ENCODE measurements around the gene RBFA.

DNA sequence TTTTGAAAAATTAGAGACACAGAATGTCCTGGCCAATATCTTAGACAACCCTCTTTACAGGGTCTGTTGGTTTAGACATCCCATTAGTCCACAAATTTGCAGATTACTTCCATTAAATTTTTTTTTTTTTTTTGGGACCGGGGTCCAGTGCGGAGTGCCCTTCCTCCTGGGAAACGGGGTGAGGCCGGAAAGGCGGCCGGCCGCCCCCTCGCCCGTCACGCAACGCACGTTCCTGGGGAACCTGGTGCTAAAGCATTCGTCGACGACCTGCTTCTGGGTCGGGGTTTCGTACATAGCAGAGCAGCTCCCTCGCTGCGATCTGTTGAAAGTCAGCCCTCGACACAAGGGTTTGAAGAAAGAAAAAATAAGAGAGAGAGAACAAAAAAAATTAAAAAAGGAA lies 21.5 kb upstream of the RBFA start:
- no peak for TF ChIP-seq POLR2AphosphoS5 (IDR thresholded peaks at IDR 0.05)
- TF ChIP-seq, protein P1, sequence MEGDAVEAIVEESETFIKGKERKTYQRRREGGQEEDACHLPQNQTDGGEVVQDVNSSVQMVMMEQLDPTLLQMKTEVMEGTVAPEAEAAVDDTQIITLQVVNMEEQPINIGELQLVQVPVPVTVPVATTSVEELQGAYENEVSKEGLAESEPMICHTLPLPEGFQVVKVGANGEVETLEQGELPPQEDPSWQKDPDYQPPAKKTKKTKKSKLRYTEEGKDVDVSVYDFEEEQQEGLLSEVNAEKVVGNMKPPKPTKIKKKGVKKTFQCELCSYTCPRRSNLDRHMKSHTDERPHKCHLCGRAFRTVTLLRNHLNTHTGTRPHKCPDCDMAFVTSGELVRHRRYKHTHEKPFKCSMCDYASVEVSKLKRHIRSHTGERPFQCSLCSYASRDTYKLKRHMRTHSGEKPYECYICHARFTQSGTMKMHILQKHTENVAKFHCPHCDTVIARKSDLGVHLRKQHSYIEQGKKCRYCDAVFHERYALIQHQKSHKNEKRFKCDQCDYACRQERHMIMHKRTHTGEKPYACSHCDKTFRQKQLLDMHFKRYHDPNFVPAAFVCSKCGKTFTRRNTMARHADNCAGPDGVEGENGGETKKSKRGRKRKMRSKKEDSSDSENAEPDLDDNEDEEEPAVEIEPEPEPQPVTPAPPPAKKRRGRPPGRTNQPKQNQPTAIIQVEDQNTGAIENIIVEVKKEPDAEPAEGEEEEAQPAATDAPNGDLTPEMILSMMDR (IDR thresholded peaks at IDR 0.05) = no peak
- no peak for TF ChIP-seq EP300 (IDR thresholded peaks at IDR 0.05)
- TF ChIP-seq POLR2A (IDR thresholded peaks at IDR 0.05) = no peak

All from stomach (tissue), 4 donors.